ENCODE measurements around the gene TIFAB.

DNA sequence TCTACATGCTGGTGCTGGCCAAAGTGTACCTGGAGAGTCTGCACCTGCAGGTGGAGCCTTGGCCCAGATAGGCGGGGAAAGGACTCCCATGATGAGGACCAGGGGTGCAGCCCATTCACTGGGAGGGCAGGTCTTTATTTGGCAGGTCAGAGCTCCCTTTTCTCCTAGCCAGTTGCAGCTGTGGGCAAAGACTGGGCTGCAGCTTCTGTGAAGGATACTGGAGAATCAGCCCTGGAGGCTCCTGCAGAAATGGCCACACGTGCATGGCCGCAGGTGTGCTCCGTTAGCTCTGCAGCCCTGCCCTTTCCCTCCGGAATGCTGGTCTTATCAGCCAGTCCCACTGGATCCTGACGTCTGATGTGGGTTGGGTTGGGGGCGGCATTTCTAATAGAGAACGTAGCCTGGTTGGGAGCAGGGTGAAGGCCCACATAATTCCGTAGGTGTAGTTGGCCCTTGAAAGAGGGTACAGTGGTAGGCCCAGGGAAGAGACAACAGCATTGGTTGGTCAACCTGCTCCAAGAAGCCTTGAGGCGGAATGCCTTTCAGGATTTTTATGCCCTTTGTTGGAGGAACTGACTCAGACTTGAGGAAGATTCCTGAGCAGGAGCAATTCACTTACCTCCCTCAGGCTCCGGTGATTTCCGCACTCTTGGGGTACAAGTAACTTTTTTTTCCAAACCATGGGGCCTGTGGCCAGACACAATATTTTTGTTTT is 22.0 kb upstream of the TIFAB start:
- TF ChIP-seq, protein P1, sequence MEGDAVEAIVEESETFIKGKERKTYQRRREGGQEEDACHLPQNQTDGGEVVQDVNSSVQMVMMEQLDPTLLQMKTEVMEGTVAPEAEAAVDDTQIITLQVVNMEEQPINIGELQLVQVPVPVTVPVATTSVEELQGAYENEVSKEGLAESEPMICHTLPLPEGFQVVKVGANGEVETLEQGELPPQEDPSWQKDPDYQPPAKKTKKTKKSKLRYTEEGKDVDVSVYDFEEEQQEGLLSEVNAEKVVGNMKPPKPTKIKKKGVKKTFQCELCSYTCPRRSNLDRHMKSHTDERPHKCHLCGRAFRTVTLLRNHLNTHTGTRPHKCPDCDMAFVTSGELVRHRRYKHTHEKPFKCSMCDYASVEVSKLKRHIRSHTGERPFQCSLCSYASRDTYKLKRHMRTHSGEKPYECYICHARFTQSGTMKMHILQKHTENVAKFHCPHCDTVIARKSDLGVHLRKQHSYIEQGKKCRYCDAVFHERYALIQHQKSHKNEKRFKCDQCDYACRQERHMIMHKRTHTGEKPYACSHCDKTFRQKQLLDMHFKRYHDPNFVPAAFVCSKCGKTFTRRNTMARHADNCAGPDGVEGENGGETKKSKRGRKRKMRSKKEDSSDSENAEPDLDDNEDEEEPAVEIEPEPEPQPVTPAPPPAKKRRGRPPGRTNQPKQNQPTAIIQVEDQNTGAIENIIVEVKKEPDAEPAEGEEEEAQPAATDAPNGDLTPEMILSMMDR (IDR thresholded peaks at IDR 0.05; ENCODE audit: borderline replicate concordance, extremely low read depth, low read length, poor library complexity, severe bottlenecking) = no peak
- no peak for TF ChIP-seq EZH2 (IDR thresholded peaks at IDR 0.05; ENCODE audit: borderline replicate concordance, low read depth, low read length, severe bottlenecking)

All from DND-41 (cell line).